ENCODE results near the gene SERPINB13.
"Not testable (repeated sequence)": the region's sequence is repeated elsewhere in the genome, so short reads cannot be mapped to it uniquely, and the experiment has no call there.

DNA sequence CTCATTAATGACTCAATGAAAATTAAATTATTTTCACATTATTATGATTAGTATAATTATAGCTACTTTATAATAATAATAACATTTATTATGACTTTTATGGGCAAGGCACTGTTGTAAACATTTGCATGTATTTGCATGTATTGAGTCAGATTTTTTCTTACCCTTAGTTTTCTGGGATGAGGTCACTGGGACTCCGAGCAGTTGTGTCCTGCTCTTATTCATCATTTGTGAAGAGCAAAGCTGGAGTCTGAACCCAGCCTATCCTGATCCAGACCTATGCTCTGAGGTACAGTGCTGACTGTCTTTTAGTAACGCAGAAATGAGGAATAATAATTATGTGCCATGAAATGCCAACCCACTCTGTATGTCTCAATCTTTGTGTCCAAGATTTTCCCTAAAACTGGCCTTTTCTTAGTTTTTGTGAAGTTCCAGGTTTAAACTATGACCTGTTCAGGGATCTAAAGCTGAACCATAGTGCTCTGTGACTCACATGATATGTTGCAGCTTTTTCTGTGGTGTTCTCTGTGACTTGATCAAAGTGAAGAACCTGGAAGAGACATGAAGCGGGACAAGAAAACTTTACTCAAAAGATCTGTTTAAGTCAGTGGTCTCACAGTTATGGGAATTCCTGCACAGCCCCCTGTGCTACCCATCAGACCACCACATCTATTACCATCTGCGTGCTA lies 55.7 kb downstream of the SERPINB13 start:
- TF ChIP-seq YY1 (IDR thresholded peaks at IDR 0.05; ENCODE audit: insufficient read depth, insufficient read length); ZNF274 (IDR thresholded peaks at IDR 0.05; ENCODE audit: low read depth, low read length): not testable (repeated sequence)
